Adrenal gland (tissue), 5 donors: Measurements from ENCODE around the gene ARL8A.

Source experiments
- POLR2A ChIP-seq, 2 donors: fragments of 450-650 bp; IDR thresholded peaks; one replicate each; pipeline ENCODE4 v1.6.1; 2017; ENCODE audit warnings: antibody characterized with exemption in 2 of 2, mild to moderate bottlenecking in 2 of 2, moderate library complexity in 1 of 2
- TF ChIP-seq, protein P1 (sequence below), 6 experiments: fragments of 450-650 bp in 4 of 6; fragments of 200-600 bp in 2 of 6; sonication (generic) in 1 of 6; IDR thresholded peaks; 1 replicate in 5 of 6; 2 replicates in 1 of 6; pipeline versions ENCODE4 v1.5.1 to v1.8.0; 2016 to 2021; ENCODE audit warnings: antibody characterized with exemption in 6 of 6, mild to moderate bottlenecking in 2 of 6, moderate library complexity in 1 of 6
- donor health status: DM: no; HTN: no; CAD: no.

- TF ChIP-seq, protein P1, sequence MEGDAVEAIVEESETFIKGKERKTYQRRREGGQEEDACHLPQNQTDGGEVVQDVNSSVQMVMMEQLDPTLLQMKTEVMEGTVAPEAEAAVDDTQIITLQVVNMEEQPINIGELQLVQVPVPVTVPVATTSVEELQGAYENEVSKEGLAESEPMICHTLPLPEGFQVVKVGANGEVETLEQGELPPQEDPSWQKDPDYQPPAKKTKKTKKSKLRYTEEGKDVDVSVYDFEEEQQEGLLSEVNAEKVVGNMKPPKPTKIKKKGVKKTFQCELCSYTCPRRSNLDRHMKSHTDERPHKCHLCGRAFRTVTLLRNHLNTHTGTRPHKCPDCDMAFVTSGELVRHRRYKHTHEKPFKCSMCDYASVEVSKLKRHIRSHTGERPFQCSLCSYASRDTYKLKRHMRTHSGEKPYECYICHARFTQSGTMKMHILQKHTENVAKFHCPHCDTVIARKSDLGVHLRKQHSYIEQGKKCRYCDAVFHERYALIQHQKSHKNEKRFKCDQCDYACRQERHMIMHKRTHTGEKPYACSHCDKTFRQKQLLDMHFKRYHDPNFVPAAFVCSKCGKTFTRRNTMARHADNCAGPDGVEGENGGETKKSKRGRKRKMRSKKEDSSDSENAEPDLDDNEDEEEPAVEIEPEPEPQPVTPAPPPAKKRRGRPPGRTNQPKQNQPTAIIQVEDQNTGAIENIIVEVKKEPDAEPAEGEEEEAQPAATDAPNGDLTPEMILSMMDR (IDR thresholded peaks at IDR 0.05), result no peak
- TF ChIP-seq POLR2A (IDR thresholded peaks at IDR 0.05), result no peak
These were observed 35.6 kb upstream of the ARL8A start for GRCh38 chr1:202179828-202180750.
